Neural progenitor cell (in vitro differentiated cells): ENCODE data around the gene RINT1.

Source experiments
- CTCF ChIP-seq: fragments of 200-600 bp; sonication (generic); IDR thresholded peaks from 2 replicates; pipeline ENCODE4 v1.5.1; 2017; ENCODE audit warnings: antibody characterized with exemption, mild to moderate bottlenecking
- EZH2 ChIP-seq: fragments of 200-600 bp; sonication (generic); IDR thresholded peaks from 2 replicates; pipeline ENCODE4 v1.6.1; 2017; ENCODE audit warnings: antibody characterized with exemption, mild to moderate bottlenecking, moderate library complexity

GRCh38 chr7:105571891-105572290, 39.9 kb downstream of the RINT1 start:
- TF ChIP-seq EZH2 (no peak), CTCF (no peak)
